GM21526 (cell line): Measurements from ENCODE around the gene CFAP46.

Source experiments
- ATAC-seq: cut with Tn5 transposase; IDR thresholded peaks from one replicate; pipeline ENCODE4 v1.9.1; 2021; ENCODE audit warnings: moderate library complexity; ENCODE audit not compliant: unreplicated experiment, low FRiP score

CFAP46 gene

GRCh38 chr10:132886211-132887099 lies 55.9 kb downstream of the CFAP46 start:
- ATAC-seq, result no peak

GRCh38 chr10:132885451-132886210 lies 56.7 kb downstream of the CFAP46 start:
- no peak for ATAC-seq

- no peak for ATAC-seq
These were observed 57.6 kb downstream of the CFAP46 start for GRCh38 chr10:132884691-132885271.

- ATAC-seq, result no peak
These were observed 58.3 kb downstream of the CFAP46 start for GRCh38 chr10:132884041-132884440.

GRCh38 chr10:132883391-132883881 lies 58.9 kb downstream of the CFAP46 start:
- no peak for ATAC-seq

GRCh38 chr10:132882069-132882951 lies 60.1 kb downstream of the CFAP46 start:
- no peak for ATAC-seq

- ATAC-seq, result no peak
These were observed 61.0 kb downstream of the CFAP46 start for GRCh38 chr10:132881186-132881920.

- ATAC-seq, result no peak
These were observed 62.0 kb downstream of the CFAP46 start for GRCh38 chr10:132880128-132880981.

- ATAC-seq, result no peak
These were observed 62.8 kb downstream of the CFAP46 start for GRCh38 chr10:132879408-132880127.

GRCh38 chr10:132878730-132879407 lies 63.5 kb downstream of the CFAP46 start:
- no peak for ATAC-seq

- ATAC-seq, result no peak
These were observed 64.2 kb downstream of the CFAP46 start for GRCh38 chr10:132878091-132878729.

GRCh38 chr10:132877473-132877872 lies 64.9 kb downstream of the CFAP46 start:
- ATAC-seq, result no peak

GRCh38 chr10:132876993-132877431 lies 65.4 kb downstream of the CFAP46 start:
- no peak for ATAC-seq

- no peak for ATAC-seq
These were observed 66.1 kb downstream of the CFAP46 start for GRCh38 chr10:132876131-132876860.

- ATAC-seq, result no peak
These were observed 66.9 kb downstream of the CFAP46 start for GRCh38 chr10:132875435-132875834.

- no peak for ATAC-seq
These were observed 69.0 kb downstream of the CFAP46 start for GRCh38 chr10:132873395-132873794.
